Muscle layer of colon (tissue), 2 donors: ENCODE data around the gene NXPE3.
A peak's percentile ranks its signal among the peaks of the same experiment; 100 is the strongest.

Experiments used
- H3K27ac ChIP-seq: one replicate; pipeline ENCODE4 v1.7.0; 2013; ENCODE audit warnings: low read depth, mild to moderate bottlenecking, low read length, moderate library complexity
- H3K27me3 ChIP-seq, 2 donors: one replicate each; pipeline ENCODE4 v1.7.0; 2013; ENCODE audit warnings: low read length in 2 of 2, mild to moderate bottlenecking in 2 of 2; ENCODE audit not compliant: insufficient read depth in 2 of 2, control insufficient read depth in 1 of 2
- H3K36me3 ChIP-seq: one replicate; pipeline ENCODE4 v1.7.0; 2013; ENCODE audit warnings: mild to moderate bottlenecking, low read length; ENCODE audit not compliant: insufficient read depth
- H3K4me1 ChIP-seq: one replicate; pipeline ENCODE4 v1.7.0; 2013; ENCODE audit warnings: mild to moderate bottlenecking, low read length; ENCODE audit not compliant: insufficient read depth
- H3K4me3 ChIP-seq, 2 donors: one replicate each; pipeline ENCODE4 v1.7.0; 2013; ENCODE audit warnings: low read length in 2 of 2, low read depth in 1 of 2, mild to moderate bottlenecking in 1 of 2, moderate library complexity in 1 of 2
- H3K9ac ChIP-seq: one replicate; pipeline ENCODE4 v1.7.0; 2013; ENCODE audit warnings: low read length
- H3K9me3 ChIP-seq: one replicate; pipeline ENCODE4 v1.7.0; 2013; ENCODE audit warnings: mild to moderate bottlenecking, low read length
- donor health status: abdominal sarcoma.
- donor health status: Adenocarcinoma of cecum.

NXPE3 gene

DNA sequence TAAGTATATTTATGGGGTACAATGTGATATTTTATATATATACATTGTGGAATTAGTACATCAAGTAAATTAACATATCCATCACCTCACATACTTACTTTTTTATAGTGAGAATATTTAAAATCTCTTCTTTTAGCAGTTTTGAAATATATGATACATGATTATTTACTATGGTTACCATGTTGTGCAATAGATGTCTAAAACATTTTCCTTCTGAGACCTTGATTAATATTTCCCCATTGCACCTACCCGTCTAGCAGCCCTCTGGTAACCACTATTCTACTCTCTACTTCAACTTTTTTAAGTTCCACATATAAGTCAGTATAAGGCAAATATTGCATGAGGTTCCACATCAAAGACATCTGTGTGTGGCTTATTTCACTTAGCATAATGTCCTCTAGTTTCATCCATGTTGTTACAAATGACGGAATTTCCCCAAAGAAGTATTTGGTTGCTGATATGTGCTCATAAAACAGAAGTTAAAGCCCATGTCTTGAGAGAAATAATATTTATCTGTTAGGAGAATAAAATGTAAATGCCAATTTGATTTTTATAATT is 40.7 kb downstream of the NXPE3 start:
- Histone ChIP-seq H3K9ac (no peak overlapping the region), H3K4me1 (peaks cover 7% of the 10 kb centered on the region), H3K36me3 (peaks cover 14% of the 10 kb centered on the region), H3K4me3 (no peak overlapping the region), H3K27me3 (no peaks in the 10 kb centered on the region), H3K9me3 (no peaks in the 10 kb centered on the region), H3K27ac (no peak overlapping the region)

- Histone ChIP-seq H3K36me3 (peaks cover 14% of the 10 kb centered on the region), H3K4me1 (peaks cover 9% of the 10 kb centered on the region)
Observed at GRCh38 chr3:101821503-101821902, 42.5 kb downstream of the NXPE3 start.

DNA sequence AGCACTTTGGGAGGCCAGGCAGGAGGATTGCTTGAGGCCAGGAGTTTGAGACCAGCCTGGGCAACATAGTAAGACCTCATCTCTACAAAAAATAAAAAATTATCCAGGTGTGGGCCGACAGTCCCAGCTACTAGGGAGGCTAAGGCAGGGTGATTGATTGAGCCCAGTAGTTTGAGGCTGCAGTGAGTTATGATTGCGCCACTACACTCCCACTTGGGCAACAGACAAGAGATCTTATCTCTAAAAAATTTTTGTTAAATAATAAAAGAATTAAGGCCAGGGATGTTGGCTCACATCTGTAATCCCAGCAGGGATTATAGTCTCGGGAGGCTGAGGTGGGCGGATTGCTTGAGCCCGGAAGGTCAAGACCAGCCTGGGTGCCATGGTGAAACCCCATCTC is 44.5 kb downstream of the NXPE3 start:
- H3K4me1 ChIP-seq = peaks cover 13% of the 10 kb centered on the region
- H3K27ac ChIP-seq = no peak overlapping the region
- H3K9ac ChIP-seq = no peak overlapping the region
- no peak overlapping the region for H3K4me3 ChIP-seq
- peaks cover 9% of the 10 kb centered on the region for H3K36me3 ChIP-seq
- no peaks in the 10 kb centered on the region for H3K9me3 ChIP-seq
- no peaks in the 10 kb centered on the region for H3K27me3 ChIP-seq

More at GRCh38 chr3:101821503-101821902, 42.5 kb downstream of the NXPE3 start:
- Histone ChIP-seq H3K27ac (no peak overlapping the region), H3K9me3 (no peaks in the 10 kb centered on the region), H3K27me3 (no peaks in the 10 kb centered on the region), H3K4me3 (no peak overlapping the region), H3K9ac (no peak overlapping the region)

DNA sequence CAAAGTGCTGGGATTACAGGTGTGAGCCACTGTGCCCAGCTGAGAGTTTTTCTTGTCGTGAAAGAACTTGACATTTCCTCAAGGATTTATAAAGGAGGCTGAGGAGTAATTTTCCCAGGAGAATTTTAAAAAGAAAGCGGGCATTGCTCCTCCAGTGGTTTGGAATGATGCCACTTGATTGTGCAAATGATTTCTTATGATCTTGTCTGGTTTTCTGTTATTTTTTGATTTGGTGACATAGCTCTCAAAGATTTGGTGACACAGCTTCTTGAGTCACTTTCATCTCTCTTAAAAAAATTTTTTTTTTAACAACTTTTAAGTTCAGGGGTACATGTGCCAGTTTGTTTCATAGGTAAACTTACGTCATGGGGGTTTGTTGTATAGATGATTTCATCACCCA is 45.7 kb downstream of the NXPE3 start:
- H3K27ac ChIP-seq = no peak overlapping the region
- H3K4me3 ChIP-seq = no peak overlapping the region
- H3K9ac ChIP-seq = no peak overlapping the region
- peaks cover 5% of the 10 kb centered on the region for H3K36me3 ChIP-seq
- no peaks in the 10 kb centered on the region for H3K9me3 ChIP-seq
- H3K4me1 ChIP-seq = peaks cover 24% of the 10 kb centered on the region
- no peaks in the 10 kb centered on the region for H3K27me3 ChIP-seq

DNA sequence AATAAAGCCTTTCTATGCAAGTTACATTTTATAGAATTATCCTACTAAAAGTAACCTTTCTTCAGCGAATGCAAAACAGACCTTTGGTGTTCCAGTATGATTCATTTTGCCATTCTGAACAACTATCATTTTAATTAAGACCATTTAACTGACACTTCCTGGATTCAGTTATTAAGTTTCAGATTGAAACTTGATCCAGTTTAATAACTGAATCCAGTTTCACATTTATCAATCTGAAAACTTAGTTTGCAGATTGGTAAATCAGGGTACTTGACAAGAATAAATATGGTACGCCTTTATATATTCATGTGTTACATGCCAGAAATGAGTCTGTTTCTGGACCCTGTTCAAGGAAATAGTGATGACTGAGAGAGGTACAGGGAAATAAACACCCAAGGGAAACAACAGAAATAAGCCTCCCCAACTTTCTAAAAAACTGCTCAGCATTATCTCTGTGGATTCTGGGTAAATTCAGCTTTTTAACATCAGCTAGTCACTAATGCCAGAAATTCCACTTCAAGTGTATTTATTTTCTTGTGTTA is 47.0 kb downstream of the NXPE3 start:
- peak overlapping the region; percentile 74 for H3K27ac ChIP-seq
- H3K27me3 ChIP-seq = no peaks in the 10 kb centered on the region
- peaks cover 5% of the 10 kb centered on the region for H3K36me3 ChIP-seq
- peak overlapping the region; percentile 14 for H3K9ac ChIP-seq
- no peak overlapping the region for H3K4me3 ChIP-seq
- peaks cover 28% of the 10 kb centered on the region for H3K4me1 ChIP-seq
- H3K9me3 ChIP-seq = no peaks in the 10 kb centered on the region

GRCh38 chr3:101827211-101828174 is 48.5 kb downstream of the NXPE3 start:
- peaks cover 28% of the 10 kb centered on the region for H3K4me1 ChIP-seq

DNA sequence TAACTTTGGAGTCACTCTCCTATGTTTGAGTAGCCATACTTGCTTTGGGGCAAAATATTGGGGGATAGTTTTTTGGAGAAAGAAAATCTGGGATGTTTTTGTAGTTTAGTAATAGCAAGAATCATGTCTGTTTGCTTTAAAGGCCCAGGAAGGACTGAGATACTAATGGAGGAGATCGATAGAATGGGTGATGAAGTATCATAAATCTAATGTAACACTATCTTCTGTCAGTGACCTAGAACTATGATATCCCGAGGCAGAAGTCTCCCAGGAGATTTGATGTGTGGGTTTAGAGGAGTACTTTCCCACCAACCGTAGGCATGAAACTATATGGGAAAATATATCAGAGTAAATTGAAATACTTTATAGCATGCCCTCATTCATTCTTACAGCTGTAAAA is 49.3 kb downstream of the NXPE3 start:
- no peaks in the 10 kb centered on the region for H3K27me3 ChIP-seq
- no peaks in the 10 kb centered on the region for H3K9me3 ChIP-seq
- no peaks in the 10 kb centered on the region for H3K36me3 ChIP-seq
- H3K4me3 ChIP-seq = peak overlapping the region in 1 of 2 donors; percentile 56
- peak overlapping the region; percentile 50 for H3K9ac ChIP-seq
- peak overlapping the region; percentile 98 for H3K27ac ChIP-seq
- H3K4me1 ChIP-seq = peaks cover 28% of the 10 kb centered on the region

More at GRCh38 chr3:101827211-101828174, 48.5 kb downstream of the NXPE3 start:
- Histone ChIP-seq H3K4me3 (peak overlapping the region; percentile 56 to 79), H3K36me3 (no peaks in the 10 kb centered on the region), H3K27me3 (no peaks in the 10 kb centered on the region), H3K27ac (peak overlapping the region; percentile 98), H3K9me3 (no peaks in the 10 kb centered on the region), H3K9ac (peak overlapping the region; percentile 50)

DNA sequence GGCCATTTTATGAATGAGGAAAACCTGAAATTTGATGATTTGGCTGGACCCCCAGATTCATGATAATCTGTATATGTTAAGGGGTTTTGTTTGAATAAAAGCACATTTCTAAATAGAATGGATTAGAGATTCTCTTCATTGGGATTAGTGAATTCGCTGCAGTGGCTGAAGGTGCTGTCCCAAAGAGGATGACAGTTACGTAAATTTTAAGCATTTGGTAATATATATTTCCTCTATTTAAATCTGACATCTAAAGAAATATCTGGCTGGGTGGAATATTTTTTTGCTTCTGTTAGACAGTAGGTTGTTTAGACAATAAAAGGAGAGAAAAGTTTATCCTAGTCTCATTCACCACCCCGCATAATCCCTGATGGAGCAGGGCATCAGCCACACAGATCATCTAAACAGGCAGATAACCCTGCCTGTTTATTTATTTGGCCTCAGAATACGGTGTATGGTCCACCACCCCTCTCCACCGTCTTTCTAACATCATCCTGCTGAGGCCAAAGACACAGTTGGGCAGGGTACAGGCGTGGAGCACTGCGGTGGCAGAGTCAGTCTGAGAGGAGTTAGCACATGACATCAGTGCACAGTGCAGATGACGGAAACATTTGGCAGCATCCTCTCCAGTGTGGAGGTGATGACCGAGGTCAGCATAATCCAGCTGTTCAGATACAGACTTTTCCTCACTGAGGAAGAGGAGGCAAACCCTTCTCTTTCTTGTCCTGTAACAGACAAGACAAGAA is 49.9 kb downstream of the NXPE3 start:
- Histone ChIP-seq H3K4me3 (peak overlapping the region in 1 of 2 donors; percentile 56), H3K27ac (peak overlapping the region; percentile 98), H3K9ac (peak overlapping the region; percentile 50), H3K36me3 (no peaks in the 10 kb centered on the region), H3K9me3 (no peaks in the 10 kb centered on the region), H3K27me3 (no peaks in the 10 kb centered on the region), H3K4me1 (peaks cover 28% of the 10 kb centered on the region)

DNA sequence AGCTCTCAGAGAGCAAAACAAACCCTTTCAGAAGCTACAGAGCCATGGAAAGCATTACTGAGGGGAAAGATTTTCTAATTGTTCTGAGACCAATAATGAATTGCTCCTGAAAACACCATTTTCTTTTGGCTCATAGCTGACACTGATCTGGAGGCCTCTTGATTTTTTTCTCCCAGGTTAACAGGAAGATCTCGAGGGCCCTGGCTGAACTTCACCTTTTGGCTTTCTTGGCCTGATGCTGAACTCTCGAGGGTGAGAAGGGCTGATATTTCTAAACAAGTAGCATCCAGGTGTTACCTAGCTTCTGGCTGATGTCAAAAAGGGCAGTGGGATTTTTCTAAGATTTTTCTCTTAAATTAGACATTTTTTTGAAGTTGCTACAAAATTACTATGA is 50.4 kb downstream of the NXPE3 start:
- no peaks in the 10 kb centered on the region for H3K27me3 ChIP-seq
- H3K36me3 ChIP-seq = no peaks in the 10 kb centered on the region
- peak overlapping the region; percentile 98 for H3K27ac ChIP-seq
- no peaks in the 10 kb centered on the region for H3K9me3 ChIP-seq
- H3K4me3 ChIP-seq = peak overlapping the region in 1 of 2 donors; percentile 56
- H3K4me1 ChIP-seq = peaks cover 28% of the 10 kb centered on the region
- peak overlapping the region; percentile 50 for H3K9ac ChIP-seq

DNA sequence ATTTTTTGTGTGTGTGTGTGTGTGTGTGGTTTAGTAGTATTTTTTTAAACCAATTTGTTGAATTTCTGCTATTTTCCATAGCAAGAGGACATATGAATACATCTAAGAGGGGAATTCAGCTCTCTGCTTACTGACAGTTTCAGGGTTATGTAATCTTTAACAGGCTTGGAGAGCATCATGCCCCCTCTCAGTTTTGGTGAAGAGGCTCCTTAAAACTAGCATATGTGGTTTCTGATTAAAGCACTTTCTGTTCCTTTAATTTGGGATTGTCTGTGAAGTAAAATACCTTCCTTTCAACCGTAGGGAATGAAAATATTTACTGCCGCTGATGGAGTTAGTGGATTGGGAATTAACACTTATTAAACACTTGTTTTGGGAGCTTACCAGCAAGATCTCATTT is 50.9 kb downstream of the NXPE3 start:
- Histone ChIP-seq H3K27ac (peak overlapping the region; percentile 98), H3K36me3 (no peaks in the 10 kb centered on the region), H3K9me3 (no peaks in the 10 kb centered on the region), H3K4me1 (peaks cover 28% of the 10 kb centered on the region), H3K4me3 (peak overlapping the region in 1 of 2 donors; percentile 56), H3K9ac (peak overlapping the region; percentile 50), H3K27me3 (no peaks in the 10 kb centered on the region)

DNA sequence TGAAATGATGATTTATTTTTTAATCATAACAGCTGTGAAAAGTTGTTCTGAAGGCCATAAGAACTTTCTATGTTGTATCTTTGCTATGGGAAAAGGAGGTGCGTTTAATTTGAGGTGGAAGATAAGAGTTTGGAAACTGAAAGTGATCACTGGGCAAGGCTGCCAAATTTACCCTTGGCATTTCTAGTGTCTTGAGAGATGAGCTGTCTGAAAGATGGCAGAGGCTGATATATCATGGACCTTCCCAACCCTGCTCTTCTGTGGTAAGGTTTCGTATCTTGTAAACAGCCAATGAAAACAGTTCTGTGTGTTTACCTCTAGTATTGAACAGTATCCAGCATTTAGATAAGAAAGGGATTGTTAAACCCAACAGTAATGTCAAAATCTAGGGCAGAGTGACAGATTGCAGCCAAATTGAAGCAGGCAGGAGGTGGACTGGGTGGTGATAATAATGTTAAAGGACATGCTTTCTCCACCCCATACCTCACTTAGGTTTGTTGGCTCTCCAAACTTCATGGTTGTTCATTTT is 54.5 kb downstream of the NXPE3 start:
- H3K9ac ChIP-seq = no peak overlapping the region
- no peak overlapping the region for H3K27ac ChIP-seq
- H3K4me1 ChIP-seq = peaks cover 39% of the 10 kb centered on the region
- no peaks in the 10 kb centered on the region for H3K27me3 ChIP-seq
- no peak overlapping the region for H3K4me3 ChIP-seq
- H3K36me3 ChIP-seq = no peaks in the 10 kb centered on the region
- no peaks in the 10 kb centered on the region for H3K9me3 ChIP-seq
